ENCODE measurements around the gene SOX8.

DNA sequence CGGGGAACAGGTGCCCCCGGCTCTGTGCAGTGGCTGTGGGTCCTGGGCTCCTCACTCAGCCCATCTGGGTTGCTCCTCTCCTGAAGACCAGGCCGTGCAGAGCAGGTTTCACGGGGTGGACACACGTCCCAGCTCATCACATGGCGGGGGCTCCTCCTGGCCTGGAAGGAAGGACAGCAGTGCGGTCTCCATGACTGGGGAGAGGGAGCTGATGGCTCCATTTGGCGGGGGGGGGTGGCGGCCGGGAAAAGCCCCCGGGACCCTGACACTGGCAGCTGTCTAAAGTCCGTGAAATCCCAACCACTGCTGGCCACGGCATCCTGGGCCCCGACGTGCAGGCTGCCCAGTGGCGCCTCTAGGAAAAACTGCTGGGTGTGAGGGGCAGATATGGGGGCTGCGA lies 19.0 kb downstream of the SOX8 start:
- TF ChIP-seq TAF1 (IDR thresholded peaks at IDR 0.05; ENCODE audit: low read depth, low read length) (no peak), POLR2AphosphoS5 (IDR thresholded peaks at IDR 0.05; ENCODE audit: low read depth, low read length) (no peak), POLR2A (IDR thresholded peaks at IDR 0.05; ENCODE audit: low read depth, low read length) (no peak), SPI1 (IDR thresholded peaks at IDR 0.05; ENCODE audit: low read depth, low read length) (no peak), PAX5 (IDR thresholded peaks at IDR 0.05; ENCODE audit: insufficient read depth, low read length, severe bottlenecking) (no peak)

Measured in GM12891 (cell line).